H4 (cell line): ENCODE measurements around the gene NRIP2. TPM values are rescaled to one million over a fixed set of nuclear protein-coding genes. Genes with fewer than 3 reads are reported as not detected.
"Not testable (repeated sequence)": the region's sequence is repeated elsewhere in the genome, so short reads cannot be mapped to it uniquely, and the experiment has no call there.

ENCODE experiments used
- DNase-seq: peaks from one replicate; pipeline ENCODE4 v3.0.0-alpha.2; 2015; ENCODE audit warnings: low spot score
- total RNA-seq: library from RNA; depleted of rRNA; stranded (reverse); fragments of >200 nt; shearing (Covaris generic); gene quantifications from 2 replicates; pipeline ENCODE4 v1.2.3, GENCODE V29; 2014; rRNA removed

Gene NRIP2
- total RNA-seq, result 0.04 TPM in 1 of 2 replicates, not detected in the other

GRCh38 chr12:2834581-2835491 is at the start of gene NRIP2:
Gene NRIP2, minus strand, starts transcription at chr12:2835035. Its CDS starts 52 bp downstream, at chr12:2834983.
- DNase-seq, result no peak

- DNase-seq, result no peak
Observed at GRCh38 chr12:2879853-2880252, 45.0 kb upstream of the NRIP2 start.

- DNase-seq, result no peak
Observed at GRCh38 chr12:2877953-2878732, 43.3 kb upstream of the NRIP2 start.

GRCh38 chr12:2877047-2877952 is 42.5 kb upstream of the NRIP2 start, which contains the start of the genes FOXM1 and RHNO1:
Gene FOXM1, minus strand, starts transcription at chr12:2877174. Its CDS starts 2,696 bp downstream, at chr12:2874478.
Gene RHNO1, plus strand, starts transcription at chr12:2877223. Its CDS starts 8,144 bp downstream, at chr12:2885367.
- peak; percentile 88 for DNase-seq

GRCh38 chr12:2876431-2877046 is 41.7 kb upstream of the NRIP2 start:
- no peak for DNase-seq

- DNase-seq, result not testable (repeated sequence)
Observed at GRCh38 chr12:2868986-2869632, 34.3 kb upstream of the NRIP2 start.

- no peak for DNase-seq
Observed at GRCh38 chr12:2864198-2864597, 29.4 kb upstream of the NRIP2 start.

GRCh38 chr12:2863402-2863801 is 28.6 kb upstream of the NRIP2 start:
- DNase-seq, result not testable (repeated sequence)

GRCh38 chr12:2862876-2863275 is 28.0 kb upstream of the NRIP2 start:
- DNase-seq, result no peak

GRCh38 chr12:2860170-2860569 is 25.3 kb upstream of the NRIP2 start:
- DNase-seq, result no peak

GRCh38 chr12:2858944-2859421 is 24.1 kb upstream of the NRIP2 start:
- no peak for DNase-seq

GRCh38 chr12:2858334-2858733 is 23.5 kb upstream of the NRIP2 start:
- DNase-seq, result no peak

- DNase-seq, result no peak
Observed at GRCh38 chr12:2857576-2857975, 22.7 kb upstream of the NRIP2 start.

- no peak for DNase-seq
Observed at GRCh38 chr12:2857021-2857431, 22.2 kb upstream of the NRIP2 start, which contains the start of gene TEX52. Gene TEX52, minus strand, starts transcription at chr12:2857039. Its CDS starts 13 bp downstream, at chr12:2857026.

GRCh38 chr12:2856051-2856450 is 21.2 kb upstream of the NRIP2 start:
- no peak for DNase-seq

- no peak for DNase-seq
Observed at GRCh38 chr12:2855546-2855945, 20.7 kb upstream of the NRIP2 start.

- DNase-seq, result no peak
Observed at GRCh38 chr12:2854669-2855453, 20.0 kb upstream of the NRIP2 start.

GRCh38 chr12:2853626-2854025 is 18.8 kb upstream of the NRIP2 start:
- DNase-seq, result peak; percentile 70

GRCh38 chr12:2851931-2852330 is 17.1 kb upstream of the NRIP2 start:
- no peak for DNase-seq
